B cell (primary cell): ENCODE measurements around the gene POLN. TPM values are rescaled to one million over a fixed set of nuclear protein-coding genes. Genes with fewer than 3 reads are reported as not detected.

ENCODE experiments used
- ATAC-seq: fragments of 200-7000 bp; cut with Tn5 transposase; one replicate; pipeline ENCODE4 v1.10.0; 2021; ENCODE audit warnings: low read depth, mild to moderate bottlenecking, moderate number of reproducible peaks, moderate library complexity
- CTCF ChIA-PET: fragments of 350-600 bp; sonication (Branson Sonifier 250); formaldehyde crosslinking; loops from one replicate; lab custom pipeline; 2021; ENCODE audit warnings: antibody characterized with exemption, inconsistent platforms; lab: Charles Lee
- POLR2A ChIA-PET: fragments of 350-600 bp; sonication (Branson Sonifier 250); formaldehyde crosslinking; loops from one replicate; lab custom pipeline; 2021; ENCODE audit warnings: antibody characterized with exemption; lab: Charles Lee
- DNase-seq: peaks from one replicate; pipeline ENCODE4 v3.0.0; 2013
- H2AFZ ChIP-seq: 2 replicates; pipeline ENCODE4 v1.6.1; 2012; ENCODE audit warnings: mild to moderate bottlenecking, low read depth, low read length; ENCODE audit not compliant: insufficient read depth, poor library complexity, severe bottlenecking
- H3K27ac ChIP-seq, 2 donors: 1 replicate in 1 of 2; 2 replicates in 1 of 2; pipeline ENCODE4 v1.5.1; 2012 to 2013; ENCODE audit warnings: low read length in 2 of 2, mild to moderate bottlenecking in 2 of 2, moderate library complexity in 1 of 2
- H3K27me3 ChIP-seq, 4 experiments: fragments of 200-600 bp in 1 of 4; sonication (generic) in 1 of 4; replicated peaks in 1 of 4; 1 replicate in 2 of 4; 2 replicates in 2 of 4; pipeline versions ENCODE4 v1.6.1 to v1.7.0; 2013 to 2016; ENCODE audit warnings: low read length in 3 of 4, mild to moderate bottlenecking in 2 of 4, mixed read lengths in 1 of 4, moderate library complexity in 1 of 4; ENCODE audit not compliant: insufficient read depth in 4 of 4, control insufficient read depth in 3 of 4; ENCODE audit errors: control extremely low read depth in 1 of 4
- H3K36me3 ChIP-seq, 2 experiments: replicated peaks in 1 of 2; 1 replicate in 1 of 2; 2 replicates in 1 of 2; pipeline versions ENCODE4 v1.6.1 to v1.7.1; 2013; ENCODE audit warnings: low read length in 1 of 2; ENCODE audit not compliant: insufficient read depth in 2 of 2, control insufficient read depth in 1 of 2; ENCODE audit errors: control extremely low read depth in 1 of 2, extremely low read depth in 1 of 2
- H3K4me1 ChIP-seq, 2 donors: fragments of 200-600 bp in 1 of 2; sonication (generic) in 1 of 2; 1 replicate in 1 of 2; 2 replicates in 1 of 2; pipeline versions ENCODE4 v1.5.1 to v1.6.1; 2013 to 2017; ENCODE audit warnings: low read length in 2 of 2; ENCODE audit not compliant: control insufficient read depth in 2 of 2, insufficient read depth in 2 of 2
- H3K4me2 ChIP-seq: replicated peaks from 2 replicates; pipeline ENCODE3; 2012; ENCODE audit warnings: mild to moderate bottlenecking, low read depth, low read length; ENCODE audit not compliant: poor library complexity, severe bottlenecking
- H3K4me3 ChIP-seq, 5 experiments: fragments of 200-600 bp in 1 of 5; sonication (generic) in 1 of 5; 1 replicate in 3 of 5; 2 replicates in 2 of 5; pipeline versions ENCODE4 v1.5.1 to v1.7.0; 2011 to 2016; ENCODE audit warnings: low read length in 4 of 5, mild to moderate bottlenecking in 4 of 5, low read depth in 2 of 5, control low read depth in 1 of 5, moderate library complexity in 1 of 5; ENCODE audit not compliant: insufficient read depth in 1 of 5; ENCODE audit errors: control extremely low read depth in 1 of 5, extremely low read depth in 1 of 5
- H3K79me2 ChIP-seq: fragments of 200-600 bp; sonication (generic); one replicate; pipeline ENCODE4 v1.6.0; 2016; ENCODE audit warnings: low read length; ENCODE audit not compliant: control insufficient read depth, insufficient read depth
- H3K9ac ChIP-seq: fragments of 200-600 bp; sonication (generic); 2 replicates; pipeline ENCODE4 v1.6.1; 2017; ENCODE audit warnings: mild to moderate bottlenecking, low read length, moderate library complexity
- H3K9me3 ChIP-seq, 3 donors: one replicate each; pipeline versions ENCODE4 v1.6.1 to v1.7.1; 2013; ENCODE audit warnings: low read length in 2 of 3; ENCODE audit not compliant: control insufficient read depth in 2 of 3, insufficient read depth in 1 of 3; ENCODE audit errors: control extremely low read depth in 1 of 3
- H4K20me1 ChIP-seq: 2 replicates; pipeline ENCODE4 v1.6.0; 2012; ENCODE audit warnings: mild to moderate bottlenecking, low read length; ENCODE audit not compliant: insufficient read depth, control insufficient read depth, poor library complexity, severe bottlenecking
- H3K27ac Mint-ChIP-seq: one replicate; pipeline ENCODE4 v1.8.0; 2021; ENCODE audit warnings: mixed read lengths
- H3K27me3 Mint-ChIP-seq: one replicate; pipeline ENCODE4 v1.8.0; 2021; ENCODE audit warnings: mixed read lengths
- H3K4me1 Mint-ChIP-seq: one replicate; pipeline ENCODE4 v1.8.0; 2021; ENCODE audit warnings: mixed read lengths
- H3K4me3 Mint-ChIP-seq: one replicate; pipeline ENCODE4 v1.8.0; 2021; ENCODE audit warnings: mixed read lengths
- H3K9me3 Mint-ChIP-seq: one replicate; pipeline ENCODE4 v1.8.0; 2022; ENCODE audit warnings: mixed read lengths; ENCODE audit not compliant: insufficient read depth
- EZH2 ChIP-seq: IDR thresholded peaks from 2 replicates; pipeline ENCODE4 v1.6.1; 2012; ENCODE audit warnings: borderline replicate concordance, low read depth, mild to moderate bottlenecking, moderate library complexity, low read length; ENCODE audit not compliant: insufficient read depth, poor library complexity, severe bottlenecking
- WGBS: methylation state at CpG from one replicate; pipeline ENCODE4 v1.1.5; 2013; ENCODE audit warnings: missing lambda C conversion rate; ENCODE audit not compliant: insufficient coverage; 5-methylcytosine and 5-hydroxymethylcytosine counted together
- intact Hi-C: fragments of 100-400 bp; cut with micrococcal nuclease; formaldehyde crosslinking; loops from one replicate; pipeline ENCODE4 v1.10.0; 2022
- polyA plus RNA-seq: library from polyadenylated mRNA; depleted of rRNA; stranded (reverse); fragments of >200 nt; gene quantifications from 2 replicates; pipeline ENCODE4 v1.2.3, GENCODE V29; 2012
- total RNA-seq, 2 donors: library from RNA; stranded (reverse); fragments of 120-200 nt in 1 of 2; gene quantifications; 1 replicate in 1 of 2; 2 replicates in 1 of 2; pipeline versions ENCODE4 v1.2.3 to v1.2.4, GENCODE V29; 2013 to 2022
- TF ChIP-seq, protein P1 (sequence below): fragments of 200-600 bp; IDR thresholded peaks from one replicate; pipeline ENCODE4 v1.8.0; 2022; ENCODE audit warnings: antibody characterized with exemption, mild to moderate bottlenecking

Gene POLN
- total and polyA plus RNA-seq, 2 donors (not counting 1 experiment from before 2014, with no cell fraction given), result 0.73 to 1.5 TPM

GRCh38 chr4:2265113-2266110 is 23.5 kb upstream of the POLN start:
- Histone ChIP-seq H3K79me2 (peaks cover 13% of the 10 kb centered on the region), H2AFZ (no peak overlapping the region), H3K4me2 (no peak overlapping the region), H3K4me3 (no peak overlapping the region), H3K27me3 (no peaks in the 10 kb centered on the region), H4K20me1 (peaks cover 8% of the 10 kb centered on the region), H3K27ac (no peak overlapping the region), H3K4me1 (peaks cover 15 to 26% of the 10 kb centered on the region in 2 donors), H3K9me3 (no peaks in the 10 kb centered on the region), H3K9ac (no peak overlapping the region), H3K36me3 (no peaks in the 10 kb centered on the region)
- ChIA-PET CTCF (interaction anchor here (0.6 kb wide), 1 partner anchor 291 kb away, joined by 3 read pairs; no protein-coding TSS in a partner anchor), POLR2A (interaction anchor here (0.6 to 0.8 kb wide), 2 partner anchors 40 to 339 kb away, joined by 3 to 5 read pairs; no protein-coding TSS in a partner anchor)
- ATAC-seq (no peak), DNase-seq (no peak)
- H3K4me1 Mint-ChIP-seq, result peaks cover 5% of the 10 kb centered on the region
- no peak for TF ChIP-seq EZH2
- WGBS, result 96% methylated on average over 14 of the region's 19 CpGs
- no peaks in the 10 kb centered on the region for H3K27me3 Mint-ChIP-seq
- H3K27ac Mint-ChIP-seq, result no peak overlapping the region
- intact Hi-C loops, result loop anchor here (10.0 kb wide), 1 partner anchor 429 kb away; no protein-coding TSS in a partner anchor
- no peak overlapping the region for H3K4me3 Mint-ChIP-seq
- no peaks in the 10 kb centered on the region for H3K9me3 Mint-ChIP-seq

GRCh38 chr4:2264481-2265041 is 22.6 kb upstream of the POLN start:
- Histone ChIP-seq H3K4me1 (peaks cover 23 to 34% of the 10 kb centered on the region in 2 donors), H3K9ac (no peak overlapping the region), H4K20me1 (peaks cover 17% of the 10 kb centered on the region), H3K9me3 (no peaks in the 10 kb centered on the region), H3K36me3 (no peaks in the 10 kb centered on the region), H3K27me3 (no peaks in the 10 kb centered on the region), H3K4me2 (no peak overlapping the region), H3K27ac (no peak overlapping the region), H3K4me3 (no peak overlapping the region), H3K79me2 (peaks cover 22% of the 10 kb centered on the region), H2AFZ (no peak overlapping the region)
- intact Hi-C loops, result loop anchor here (10.0 kb wide), 1 partner anchor 430 kb away; no protein-coding TSS in a partner anchor
- no peak for DNase-seq
- ATAC-seq, result no peak
- POLR2A ChIA-PET, result interaction anchor here (0.6 to 3.0 kb wide), 2 partner anchors 22 to 340 kb away, joined by 5 to 20 read pairs; partner anchors contain the start of genes HAUS3 and POLN
- CTCF ChIA-PET, result interaction anchor here (0.6 kb wide), 1 partner anchor 292 kb away, joined by 3 read pairs; no protein-coding TSS in a partner anchor
- no peak overlapping the region for H3K27ac Mint-ChIP-seq
- TF ChIP-seq EZH2, result no peak
- TF ChIP-seq, protein P1, sequence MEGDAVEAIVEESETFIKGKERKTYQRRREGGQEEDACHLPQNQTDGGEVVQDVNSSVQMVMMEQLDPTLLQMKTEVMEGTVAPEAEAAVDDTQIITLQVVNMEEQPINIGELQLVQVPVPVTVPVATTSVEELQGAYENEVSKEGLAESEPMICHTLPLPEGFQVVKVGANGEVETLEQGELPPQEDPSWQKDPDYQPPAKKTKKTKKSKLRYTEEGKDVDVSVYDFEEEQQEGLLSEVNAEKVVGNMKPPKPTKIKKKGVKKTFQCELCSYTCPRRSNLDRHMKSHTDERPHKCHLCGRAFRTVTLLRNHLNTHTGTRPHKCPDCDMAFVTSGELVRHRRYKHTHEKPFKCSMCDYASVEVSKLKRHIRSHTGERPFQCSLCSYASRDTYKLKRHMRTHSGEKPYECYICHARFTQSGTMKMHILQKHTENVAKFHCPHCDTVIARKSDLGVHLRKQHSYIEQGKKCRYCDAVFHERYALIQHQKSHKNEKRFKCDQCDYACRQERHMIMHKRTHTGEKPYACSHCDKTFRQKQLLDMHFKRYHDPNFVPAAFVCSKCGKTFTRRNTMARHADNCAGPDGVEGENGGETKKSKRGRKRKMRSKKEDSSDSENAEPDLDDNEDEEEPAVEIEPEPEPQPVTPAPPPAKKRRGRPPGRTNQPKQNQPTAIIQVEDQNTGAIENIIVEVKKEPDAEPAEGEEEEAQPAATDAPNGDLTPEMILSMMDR, result no peak
- 79% methylated on average over 6 of the region's 6 CpGs for WGBS
- H3K9me3 Mint-ChIP-seq, result no peaks in the 10 kb centered on the region
- H3K4me3 Mint-ChIP-seq, result peak overlapping the region; percentile 76
- peaks cover 10% of the 10 kb centered on the region for H3K4me1 Mint-ChIP-seq
- H3K27me3 Mint-ChIP-seq, result no peaks in the 10 kb centered on the region
